Measurements from ENCODE around the gene NUP160.
"Not testable (repeated sequence)": the region's sequence is repeated elsewhere in the genome, so short reads cannot be mapped to it uniquely, and the experiment has no call there.

- TF ChIP-seq POLR2A (IDR thresholded peaks at IDR 0.05; ENCODE audit: low read length); GATA1 (IDR thresholded peaks at IDR 0.05; ENCODE audit: low read depth, low read length): not testable (repeated sequence)
Observed at GRCh38 chr11:47830013-47830412, 18.1 kb downstream of the NUP160 start.

Data from erythroblast (primary cell).